GM21528 (cell line): Measurements from ENCODE around the gene CABCOCO1.

Experiments
- ATAC-seq: cut with Tn5 transposase; IDR thresholded peaks from one replicate; pipeline ENCODE4 v1.9.1; 2021; ENCODE audit warnings: mild to moderate bottlenecking, moderate library complexity; ENCODE audit not compliant: unreplicated experiment, low FRiP score

Gene CABCOCO1

GRCh38 chr10:61752111-61753011 lies 89.6 kb downstream of the CABCOCO1 start:
- ATAC-seq, result peak; percentile 57

DNA sequence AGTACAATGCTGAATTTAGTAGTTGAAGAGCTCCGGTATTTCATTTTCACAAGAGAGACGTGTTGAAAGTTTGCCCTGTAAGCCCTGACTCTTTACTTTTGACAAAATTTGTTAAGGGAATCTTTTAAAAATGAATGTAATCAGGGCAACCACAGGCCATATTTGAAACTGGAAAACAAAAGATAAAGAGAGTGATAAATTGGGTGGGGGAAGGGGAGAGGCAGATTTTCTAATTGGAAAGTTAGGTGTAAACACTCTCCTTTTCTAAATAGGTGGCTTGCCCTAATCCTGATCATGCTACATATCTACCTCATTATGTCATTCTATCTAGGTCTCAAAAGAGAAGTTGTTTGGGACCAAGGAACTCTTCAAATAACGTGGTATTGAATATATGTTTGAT lies 90.7 kb downstream of the CABCOCO1 start:
- ATAC-seq, result no peak

DNA sequence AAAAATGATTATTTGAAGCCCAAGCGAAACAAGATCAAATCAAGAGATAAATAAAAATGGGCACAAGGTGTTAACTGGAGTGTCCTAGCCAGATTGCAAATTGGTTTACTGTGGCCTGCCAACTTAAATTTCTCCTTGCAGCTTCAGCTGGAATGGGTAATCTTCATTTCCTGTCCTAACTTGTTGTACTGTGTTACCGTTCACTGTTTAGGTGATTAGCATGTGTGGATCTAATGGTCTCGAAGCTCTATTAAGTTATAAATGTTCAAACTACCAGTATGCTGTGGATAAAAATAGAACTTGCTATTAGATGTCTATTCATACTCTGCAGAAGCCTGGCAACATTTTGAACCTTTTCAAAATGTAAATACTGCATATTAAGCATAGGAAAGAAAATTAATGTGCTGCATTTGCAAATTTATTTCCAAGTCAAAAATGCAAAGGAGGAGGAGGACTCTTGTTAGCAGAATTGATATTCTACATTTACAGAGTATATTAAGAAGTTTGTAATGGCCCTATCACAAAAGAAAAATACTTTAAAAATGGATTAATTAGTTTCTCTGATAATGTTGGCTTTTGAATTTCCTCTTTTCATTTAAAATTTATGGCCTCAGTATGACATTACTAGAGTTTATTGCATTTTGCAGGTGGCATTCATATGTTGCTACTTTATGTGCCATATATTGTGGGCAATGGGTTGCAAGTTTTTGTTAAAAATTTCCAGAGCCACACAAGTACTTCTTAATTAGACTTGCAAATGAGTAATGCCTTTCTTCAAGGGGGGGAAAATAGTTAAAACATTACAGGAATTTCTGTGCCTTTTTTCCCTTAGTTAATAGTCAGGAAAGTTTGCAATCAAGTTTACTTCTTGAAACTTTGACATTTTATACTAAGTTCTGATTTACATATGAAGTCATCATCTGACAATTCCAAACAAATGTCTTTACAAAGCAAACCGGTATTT lies 92.1 kb downstream of the CABCOCO1 start:
- ATAC-seq, result no peak

- ATAC-seq, result no peak
These were observed 94.3 kb downstream of the CABCOCO1 start for GRCh38 chr10:61757001-61757400.

- no peak for ATAC-seq
These were observed 95.0 kb downstream of the CABCOCO1 start for GRCh38 chr10:61757525-61758397.

DNA sequence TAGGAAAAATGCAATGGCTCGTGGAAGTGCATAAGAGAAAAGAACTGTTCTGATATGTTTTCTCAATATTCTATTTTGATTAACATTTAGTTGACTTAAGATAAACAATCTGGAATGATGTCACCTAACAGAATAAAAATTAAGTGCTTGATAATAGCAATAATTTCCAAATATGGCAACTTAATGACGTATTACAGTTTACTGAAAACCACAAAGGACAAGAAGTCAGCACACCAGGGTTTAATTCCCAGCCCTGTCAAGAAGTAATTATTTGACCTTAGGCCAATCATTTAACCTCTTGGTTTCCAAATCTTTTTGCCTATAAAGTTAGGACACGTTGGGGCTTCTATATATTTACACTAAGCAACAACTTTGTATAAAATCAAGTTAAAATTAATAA lies 95.7 kb downstream of the CABCOCO1 start:
- ATAC-seq, result no peak

GRCh38 chr10:61759751-61760150 lies 97.0 kb downstream of the CABCOCO1 start:
- ATAC-seq, result no peak

DNA sequence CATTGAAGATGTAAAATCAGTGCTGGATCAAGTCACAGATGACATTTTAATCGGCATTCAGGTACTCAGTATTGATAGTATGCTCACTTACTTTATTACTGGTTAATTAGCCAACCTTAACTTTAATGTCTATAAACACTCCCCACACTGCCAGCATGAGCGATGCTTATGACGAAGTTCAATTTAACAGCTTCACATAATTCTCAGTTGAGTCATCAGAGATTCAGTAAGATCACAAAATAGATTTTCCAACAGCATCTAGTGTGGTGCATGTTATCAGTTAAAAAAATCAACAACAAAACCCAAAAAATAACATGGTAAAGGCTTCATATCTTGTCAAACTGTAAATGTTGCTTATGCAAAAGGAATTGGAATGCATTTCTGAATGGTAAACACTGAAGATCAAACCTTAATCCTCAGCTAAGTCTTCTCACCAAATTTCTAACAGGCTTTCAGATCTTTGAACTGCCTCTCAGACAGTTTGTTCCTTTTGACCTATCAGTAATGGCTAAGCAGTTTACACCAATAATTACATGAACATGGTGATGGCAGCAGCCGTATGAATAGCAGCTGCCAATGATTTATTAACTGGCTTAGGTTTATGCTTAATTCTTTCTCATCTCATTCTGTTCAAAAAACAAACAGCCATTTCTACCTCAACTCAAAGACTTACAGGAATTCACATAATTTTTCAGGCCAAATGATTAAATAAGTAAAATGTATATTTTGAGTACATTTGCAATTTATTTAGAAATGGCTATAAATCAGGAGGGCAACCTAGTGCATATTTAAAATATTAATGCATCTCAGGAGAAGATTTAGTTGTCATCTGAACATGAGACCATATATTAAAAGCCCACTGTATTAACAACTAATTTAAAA lies 98.5 kb downstream of the CABCOCO1 start:
- ATAC-seq, result no peak

GRCh38 chr10:61761825-61762217 lies 99.1 kb downstream of the CABCOCO1 start:
- no peak for ATAC-seq

DNA sequence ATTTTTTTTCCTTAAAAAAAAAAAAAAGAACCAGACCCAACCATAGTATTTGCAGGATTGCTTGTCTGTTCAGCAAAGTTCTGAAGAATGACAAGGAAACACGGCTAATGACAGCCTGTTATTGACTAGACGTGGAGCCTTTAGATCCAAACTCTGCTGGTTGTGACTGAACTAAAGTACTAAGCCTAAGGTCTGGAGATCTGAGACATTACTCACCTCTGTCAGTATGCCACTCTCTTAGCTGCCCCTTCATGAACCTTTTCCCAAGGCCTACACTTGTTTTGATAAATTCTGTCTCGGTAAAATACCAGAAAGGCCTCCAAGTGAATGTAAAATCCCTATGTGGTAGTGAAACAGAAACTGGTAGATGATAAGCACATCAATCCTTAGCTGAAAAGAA lies 101.0 kb downstream of the CABCOCO1 start:
- no peak for ATAC-seq

DNA sequence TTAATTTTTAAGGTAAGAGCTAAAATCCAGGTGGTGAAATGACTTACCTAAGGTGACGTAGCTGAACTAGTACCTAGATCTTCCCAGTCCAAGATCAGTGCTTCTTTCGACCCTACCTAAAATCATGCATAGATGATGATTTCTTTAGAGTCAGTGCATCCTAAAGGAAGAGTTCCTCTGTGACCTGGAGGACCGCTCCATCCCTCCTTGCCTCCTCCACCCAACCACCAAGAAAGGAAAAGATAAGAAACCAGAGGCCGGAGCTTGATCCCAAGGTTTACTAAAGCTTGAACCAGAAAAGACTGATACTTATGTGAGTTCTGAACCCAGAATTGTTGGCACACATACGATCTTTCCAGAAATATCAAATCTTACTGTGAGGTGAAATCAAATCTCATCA lies 101.8 kb downstream of the CABCOCO1 start:
- ATAC-seq, result no peak

DNA sequence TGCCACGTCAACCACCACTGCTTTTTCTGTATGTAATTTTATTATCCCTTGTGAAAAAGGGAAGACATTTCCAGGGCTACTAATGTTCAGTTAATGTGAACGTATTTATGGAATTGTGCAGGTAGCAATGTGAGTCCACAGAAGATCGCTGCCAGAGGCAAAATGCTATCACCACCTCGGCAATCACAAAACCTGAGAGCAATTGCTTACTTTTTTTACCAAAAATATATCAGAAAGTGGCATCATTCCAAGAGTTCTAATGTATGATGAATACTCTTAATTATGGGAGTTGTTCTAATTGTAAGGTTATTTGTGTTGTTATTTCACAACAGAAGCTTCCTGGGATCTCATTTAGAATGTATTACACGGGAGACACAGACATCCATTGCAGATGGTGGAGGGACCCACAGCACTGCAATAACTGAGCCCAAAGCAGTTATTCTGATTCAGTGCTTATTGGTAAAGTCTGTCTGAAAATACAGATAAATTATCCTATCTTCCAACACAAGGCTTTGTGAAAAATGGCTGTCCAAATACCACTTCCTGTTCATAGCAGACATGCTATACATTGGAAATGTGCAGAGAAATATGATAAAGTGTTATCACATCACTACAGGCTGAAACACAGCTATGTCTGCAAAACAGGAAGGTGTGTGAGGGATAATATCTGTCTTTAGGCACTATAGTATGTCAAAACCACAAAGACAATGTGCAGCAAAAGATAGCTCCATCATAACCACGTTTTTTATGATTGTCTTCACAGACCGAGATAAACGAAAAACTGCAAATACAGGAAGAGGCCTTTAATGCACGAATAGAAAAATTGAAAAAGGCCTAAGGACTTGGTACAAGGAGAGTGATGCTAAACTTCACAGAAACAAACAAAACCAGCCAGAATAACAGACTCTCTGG lies 102.7 kb downstream of the CABCOCO1 start:
- no peak for ATAC-seq

- ATAC-seq, result no peak
These were observed 104.2 kb downstream of the CABCOCO1 start for GRCh38 chr10:61766927-61767326.

- ATAC-seq, result no peak
These were observed 111.3 kb downstream of the CABCOCO1 start for GRCh38 chr10:61774031-61774430.

DNA sequence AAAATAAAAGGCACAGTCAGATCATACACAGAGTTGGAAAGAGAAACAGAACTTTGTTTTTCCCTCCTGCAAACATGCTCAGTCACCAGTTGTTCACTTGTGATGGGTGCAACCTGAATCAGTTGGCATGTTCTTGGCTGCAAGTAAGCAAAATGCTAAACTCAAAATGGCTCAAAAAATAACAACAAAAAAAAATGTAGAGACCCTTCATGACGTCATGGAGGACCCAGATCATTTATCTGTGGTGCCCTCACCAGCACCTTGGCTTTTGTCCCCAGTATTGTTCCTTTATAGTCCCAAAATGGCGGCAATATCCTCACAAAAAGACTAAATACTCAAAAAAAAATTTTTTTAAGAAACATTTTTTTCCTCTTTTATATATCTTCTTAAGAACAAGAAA lies 112.4 kb downstream of the CABCOCO1 start:
- ATAC-seq, result no peak

- ATAC-seq, result no peak
These were observed 114.0 kb downstream of the CABCOCO1 start for GRCh38 chr10:61776615-61777266.

- no peak for ATAC-seq
These were observed 115.4 kb downstream of the CABCOCO1 start for GRCh38 chr10:61778137-61778536.

DNA sequence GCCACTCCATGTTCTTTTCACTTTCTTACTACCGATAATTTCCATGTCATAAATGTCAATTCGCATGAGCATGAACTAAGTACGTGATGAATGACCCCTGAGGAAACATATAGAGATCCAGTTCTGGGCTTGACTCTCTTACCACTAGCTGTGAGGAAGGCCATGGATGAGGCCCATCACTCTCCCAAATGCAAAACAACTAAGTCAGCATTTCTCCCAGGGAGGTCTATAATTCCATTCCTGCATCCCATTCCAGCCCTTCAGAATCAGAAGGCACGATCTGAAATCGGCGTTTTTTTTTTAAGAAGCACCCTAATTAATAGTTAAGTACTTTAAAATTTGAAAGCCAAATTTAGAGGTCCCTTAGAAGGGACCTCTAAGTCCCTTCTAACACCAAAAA lies 116.5 kb downstream of the CABCOCO1 start:
- ATAC-seq, result no peak
